Retinal pigment epithelial cell (primary cell): ENCODE measurements around the gene TMEM9.
A peak's percentile ranks its signal among the peaks of the same experiment; 100 is the strongest.

Experiments
- DNase-seq: peaks from one replicate; pipeline ENCODE4 v3.0.0-alpha.2; 2010; ENCODE audit warnings: low read depth
- H3K4me3 ChIP-seq: 2 replicates; pipeline ENCODE4 v1.5.1; 2011; ENCODE audit warnings: mild to moderate bottlenecking, low read length, control low read depth, moderate library complexity
- TF ChIP-seq, protein P1 (sequence below): conservative IDR thresholded peaks from 2 replicates; pipeline ENCODE4 v1.5.1; 2011; ENCODE audit warnings: low read depth, low read length, control low read depth, inconsistent platforms

The TMEM9 gene

DNA sequence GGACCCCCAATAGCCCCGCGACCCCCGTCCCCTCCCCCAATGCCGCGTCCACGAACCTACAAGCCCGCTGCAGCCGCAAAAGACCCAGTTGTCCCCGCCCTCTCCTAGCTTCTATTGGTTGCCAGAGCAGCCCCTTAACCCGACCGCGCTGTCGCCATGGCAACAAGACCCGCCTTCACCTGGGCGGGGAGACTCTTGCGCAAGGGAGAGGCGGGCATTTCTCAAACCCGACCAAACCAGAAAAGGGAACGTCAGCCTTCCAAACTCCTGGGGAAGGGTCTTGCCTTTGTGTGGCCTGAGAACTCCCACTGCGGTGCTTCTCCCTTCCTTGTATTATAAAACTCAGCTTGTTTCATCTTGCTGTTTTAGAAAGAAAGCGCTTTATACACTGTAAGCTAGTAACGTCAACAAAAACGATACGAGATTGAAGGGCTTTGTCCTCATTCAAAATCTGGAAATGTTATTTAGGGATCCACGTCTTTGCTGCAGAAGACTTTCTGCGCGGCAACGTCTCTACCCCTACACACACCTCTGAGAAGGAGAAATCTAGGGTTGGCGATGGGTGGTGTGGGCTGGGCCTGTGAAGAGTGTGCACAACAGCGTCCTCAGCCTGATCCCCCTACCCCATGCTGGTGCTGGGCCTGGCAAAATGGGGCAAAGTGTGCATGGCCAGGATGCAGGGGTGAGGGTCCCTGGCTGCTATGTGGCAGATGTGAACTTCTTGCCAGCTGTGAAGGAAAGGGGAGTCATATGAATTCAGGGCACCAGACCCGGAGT is at the start of gene TMEM9:
TSS of gene TMEM9 (minus strand) at position 86 of the 777 bp plus-strand sequence. CDS start 551 bp downstream, outside the sequence.
- H3K4me3 ChIP-seq: peak within 1 kb of the TSS; percentile 81
- TF ChIP-seq, protein P1, sequence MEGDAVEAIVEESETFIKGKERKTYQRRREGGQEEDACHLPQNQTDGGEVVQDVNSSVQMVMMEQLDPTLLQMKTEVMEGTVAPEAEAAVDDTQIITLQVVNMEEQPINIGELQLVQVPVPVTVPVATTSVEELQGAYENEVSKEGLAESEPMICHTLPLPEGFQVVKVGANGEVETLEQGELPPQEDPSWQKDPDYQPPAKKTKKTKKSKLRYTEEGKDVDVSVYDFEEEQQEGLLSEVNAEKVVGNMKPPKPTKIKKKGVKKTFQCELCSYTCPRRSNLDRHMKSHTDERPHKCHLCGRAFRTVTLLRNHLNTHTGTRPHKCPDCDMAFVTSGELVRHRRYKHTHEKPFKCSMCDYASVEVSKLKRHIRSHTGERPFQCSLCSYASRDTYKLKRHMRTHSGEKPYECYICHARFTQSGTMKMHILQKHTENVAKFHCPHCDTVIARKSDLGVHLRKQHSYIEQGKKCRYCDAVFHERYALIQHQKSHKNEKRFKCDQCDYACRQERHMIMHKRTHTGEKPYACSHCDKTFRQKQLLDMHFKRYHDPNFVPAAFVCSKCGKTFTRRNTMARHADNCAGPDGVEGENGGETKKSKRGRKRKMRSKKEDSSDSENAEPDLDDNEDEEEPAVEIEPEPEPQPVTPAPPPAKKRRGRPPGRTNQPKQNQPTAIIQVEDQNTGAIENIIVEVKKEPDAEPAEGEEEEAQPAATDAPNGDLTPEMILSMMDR: no peak
- peak; percentile 75 for DNase-seq

DNA sequence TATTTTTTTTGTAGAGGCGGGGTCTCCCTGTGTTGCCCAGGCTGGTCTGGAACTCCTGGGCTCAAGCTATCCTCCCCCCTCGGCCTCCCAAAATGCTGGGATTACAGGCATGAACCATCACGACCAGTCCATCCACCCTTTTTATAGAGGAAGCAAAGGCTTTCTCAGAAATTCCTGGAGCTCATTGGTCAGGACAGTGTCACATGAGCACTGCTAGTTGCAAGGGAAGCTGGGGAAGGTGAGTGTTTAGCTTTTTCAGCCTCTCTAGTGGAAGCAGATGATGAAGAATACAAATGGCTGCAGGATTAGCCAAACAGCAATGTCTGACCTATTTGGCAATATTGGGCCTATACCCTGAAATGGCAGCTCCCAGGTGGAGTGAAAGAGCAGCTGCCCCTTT is 44.3 kb upstream of the TMEM9 start:
- TF ChIP-seq, protein P1: no peak
- no peak for DNase-seq
- H3K4me3 ChIP-seq: no peak overlapping the region

- TF ChIP-seq, protein P1: no peak
- no peak for DNase-seq
- H3K4me3 ChIP-seq: no peak overlapping the region
Observed at GRCh38 chr1:201194046-201194445, 39.8 kb upstream of the TMEM9 start.

DNA sequence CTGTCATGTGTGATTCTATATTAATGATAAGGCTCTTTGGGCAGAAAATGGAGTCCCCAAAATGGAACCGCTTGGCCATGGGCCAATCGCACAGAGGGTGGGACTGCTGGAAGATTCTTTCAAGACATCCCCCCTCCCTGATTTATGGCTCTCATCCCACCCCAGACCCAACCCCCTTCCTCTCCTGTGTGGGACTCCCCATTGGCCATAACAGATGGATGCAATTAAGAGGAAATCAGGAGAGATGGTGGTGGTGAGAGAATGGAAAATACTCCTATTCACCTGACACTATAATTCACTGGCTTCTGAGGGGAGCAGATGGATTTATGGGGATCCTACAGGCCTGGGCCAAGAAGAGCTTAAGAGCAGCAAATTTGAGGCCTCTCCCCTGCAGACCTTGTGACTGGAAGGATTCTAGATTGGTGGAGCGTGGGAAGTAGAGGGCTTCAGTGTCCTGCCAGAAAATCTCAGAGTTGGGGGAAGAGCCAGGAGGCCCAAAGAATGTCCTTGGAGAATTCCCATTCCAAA is 38.1 kb upstream of the TMEM9 start:
- no peak overlapping the region for H3K4me3 ChIP-seq
- TF ChIP-seq, protein P1: no peak
- DNase-seq: no peak

DNA sequence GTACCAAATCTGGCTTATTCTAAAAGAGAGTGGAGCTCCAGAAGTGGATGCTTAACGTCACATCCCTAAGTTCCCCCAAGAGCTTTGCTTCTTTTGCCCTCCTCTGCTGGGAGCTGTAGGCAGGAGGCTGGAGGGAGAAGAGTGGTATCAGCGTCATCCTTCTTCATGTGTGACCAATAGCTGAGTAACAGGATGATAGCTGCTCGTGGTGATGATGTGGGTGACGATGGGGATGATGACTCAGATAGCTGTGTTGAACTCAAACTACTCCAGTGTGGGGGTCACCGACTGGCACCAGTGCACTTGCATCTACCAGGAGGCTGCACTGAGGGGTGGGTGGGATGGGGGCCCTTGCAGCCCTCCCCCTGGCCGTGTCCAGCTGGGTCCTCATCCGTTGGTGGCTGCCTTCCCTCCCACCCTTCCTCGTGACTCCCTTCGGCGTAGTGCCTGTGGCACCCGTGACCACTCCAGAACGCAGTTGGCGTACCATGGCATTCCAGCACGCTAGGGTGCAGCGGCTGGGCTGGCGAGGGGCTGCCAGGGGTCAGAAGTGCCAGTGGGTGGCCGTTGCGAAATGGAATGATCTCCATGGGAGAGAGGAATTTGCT is 37.5 kb upstream of the TMEM9 start:
- DNase-seq: no peak
- TF ChIP-seq, protein P1: no peak
- H3K4me3 ChIP-seq: no peak overlapping the region

GRCh38 chr1:201190624-201191051 is 36.4 kb upstream of the TMEM9 start, which contains the start of gene IGFN1:
IGFN1 (plus strand) TSS chr1:201190824; CDS start chr1:201193294, 2,470 bp downstream.
- TF ChIP-seq, protein P1: no peak
- no peak within 1 kb of the TSS for H3K4me3 ChIP-seq
- DNase-seq: no peak

- DNase-seq: no peak
- TF ChIP-seq, protein P1: no peak
- no peak overlapping the region for H3K4me3 ChIP-seq
Observed at GRCh38 chr1:201190005-201190404, 35.7 kb upstream of the TMEM9 start.
